Keratinocyte (primary cell): ENCODE measurements around the gene PCSK2.

Experiments
- EZH2 ChIP-seq: IDR thresholded peaks from one replicate; pipeline ENCODE4 v1.6.1; 2012; ENCODE audit warnings: inconsistent platforms, mild to moderate bottlenecking, low read length, moderate library complexity
- TF ChIP-seq, protein P1 (sequence below), 3 experiments: IDR thresholded peaks in 1 of 3; conservative IDR thresholded peaks in 1 of 3; optimal IDR thresholded peaks in 1 of 3; 2 replicates in 2 of 3; 3 replicates in 1 of 3; pipeline versions ENCODE3 to v1.5.1; 2011; ENCODE audit warnings: low read length in 3 of 3, mild to moderate bottlenecking in 3 of 3, moderate library complexity in 2 of 3, control low read depth in 1 of 3, inconsistent platforms in 1 of 3; ENCODE audit not compliant: insufficient read depth in 2 of 3; ENCODE audit errors: extremely low read depth in 1 of 3

DNA sequence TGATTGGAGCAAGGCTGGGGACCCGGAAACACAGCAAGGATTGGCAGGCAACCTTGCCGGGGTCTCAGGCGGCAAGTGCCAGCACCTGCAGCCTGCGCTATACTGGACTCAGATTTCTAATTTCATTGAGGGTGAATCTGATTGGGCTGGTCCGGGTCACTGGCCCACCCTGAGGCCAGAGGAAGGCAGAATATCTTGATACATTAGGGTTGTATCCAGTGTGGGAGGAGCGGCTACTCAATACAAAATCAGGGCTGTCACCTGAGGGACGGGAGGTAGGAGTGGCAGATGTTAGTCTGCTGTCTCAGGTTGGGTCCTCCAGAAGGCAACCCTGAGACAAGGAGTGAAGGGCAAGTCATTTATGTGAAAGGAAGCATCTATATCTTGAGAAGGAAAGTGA lies 263.7 kb downstream of the PCSK2 start:
- TF ChIP-seq, protein P1, sequence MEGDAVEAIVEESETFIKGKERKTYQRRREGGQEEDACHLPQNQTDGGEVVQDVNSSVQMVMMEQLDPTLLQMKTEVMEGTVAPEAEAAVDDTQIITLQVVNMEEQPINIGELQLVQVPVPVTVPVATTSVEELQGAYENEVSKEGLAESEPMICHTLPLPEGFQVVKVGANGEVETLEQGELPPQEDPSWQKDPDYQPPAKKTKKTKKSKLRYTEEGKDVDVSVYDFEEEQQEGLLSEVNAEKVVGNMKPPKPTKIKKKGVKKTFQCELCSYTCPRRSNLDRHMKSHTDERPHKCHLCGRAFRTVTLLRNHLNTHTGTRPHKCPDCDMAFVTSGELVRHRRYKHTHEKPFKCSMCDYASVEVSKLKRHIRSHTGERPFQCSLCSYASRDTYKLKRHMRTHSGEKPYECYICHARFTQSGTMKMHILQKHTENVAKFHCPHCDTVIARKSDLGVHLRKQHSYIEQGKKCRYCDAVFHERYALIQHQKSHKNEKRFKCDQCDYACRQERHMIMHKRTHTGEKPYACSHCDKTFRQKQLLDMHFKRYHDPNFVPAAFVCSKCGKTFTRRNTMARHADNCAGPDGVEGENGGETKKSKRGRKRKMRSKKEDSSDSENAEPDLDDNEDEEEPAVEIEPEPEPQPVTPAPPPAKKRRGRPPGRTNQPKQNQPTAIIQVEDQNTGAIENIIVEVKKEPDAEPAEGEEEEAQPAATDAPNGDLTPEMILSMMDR (optimal IDR thresholded peaks at IDR 0.05 in 1 of 3, IDR thresholded peaks at IDR 0.05 in 1 of 3, conservative IDR thresholded peaks at IDR 0.05 in 1 of 3; ENCODE audit: extremely low read depth in 1 of 3, insufficient read depth in 2 of 3, low read length in 3 of 3), result no peak
- no peak for TF ChIP-seq EZH2
